ENCODE data around the gene TSFM.

- no peak for TF ChIP-seq CTCF (IDR thresholded peaks at IDR 0.05 in 2 of 3, conservative IDR thresholded peaks at IDR 0.05 in 1 of 3; ENCODE audit: borderline replicate concordance in 1 of 3, insufficient read depth in 1 of 3, low read depth in 2 of 3, low read length in 2 of 3)
- TF ChIP-seq EZH2 (IDR thresholded peaks at IDR 0.05) = no peak
- no peak for TF ChIP-seq MAX (IDR thresholded peaks at IDR 0.05)
- TF ChIP-seq JUND (IDR thresholded peaks at IDR 0.05) = no peak
- no peak for TF ChIP-seq ZFX (IDR thresholded peaks at IDR 0.05)
- no peak for TF ChIP-seq POLR2A (IDR thresholded peaks at IDR 0.05; ENCODE audit: borderline replicate concordance, extremely low read depth, insufficient read depth, insufficient read length)
- no peak for TF ChIP-seq ZNF274 (IDR thresholded peaks at IDR 0.05; ENCODE audit: low read depth, low read length)
- TF ChIP-seq POLR2AphosphoS5 (IDR thresholded peaks at IDR 0.05; ENCODE audit: low read depth, low read length) = no peak
- TF ChIP-seq SP1 (IDR thresholded peaks at IDR 0.05; ENCODE audit: low read depth) = no peak
- no peak for TF ChIP-seq SIN3A (IDR thresholded peaks at IDR 0.05; ENCODE audit: low read depth)
- TF ChIP-seq REST (IDR thresholded peaks at IDR 0.05; ENCODE audit: low read depth) = no peak
- TF ChIP-seq ZBTB33 (IDR thresholded peaks at IDR 0.05; ENCODE audit: extremely low read depth, insufficient replicate concordance, low read length) = no peak
- no peak for TF ChIP-seq CEBPB (IDR thresholded peaks at IDR 0.05; ENCODE audit: low read depth)
Measured at GRCh38 chr12:57751432-57751787, 31.2 kb upstream of the TSFM start.
